Small intestine (tissue), 7 donors: ENCODE data around the gene TSACC. TPM values are rescaled to one million over a fixed set of nuclear protein-coding genes. Genes with fewer than 3 reads are reported as not detected.

Experiments
- DNase-seq, 2 donors: peaks; one replicate each; pipeline versions ENCODE4 v3.0.0 to v3.0.0-alpha.2; 2013
- FAIRE-seq: peaks from 2 replicates; lab custom pipeline; 2012; peaks lifted over from hg19 to GRCh38; lab: Jason Lieb, UNC
- H3K27ac ChIP-seq, 3 donors: one replicate each; pipeline ENCODE4 v1.5.1; 2013; ENCODE audit warnings: low read length in 2 of 3, mild to moderate bottlenecking in 2 of 3, control low read depth in 1 of 3, inconsistent platforms in 1 of 3, low read depth in 1 of 3, moderate library complexity in 1 of 3
- H3K27me3 ChIP-seq, 3 donors: one replicate each; pipeline ENCODE4 v1.6.1; 2013; ENCODE audit warnings: low read length in 3 of 3, inconsistent platforms in 1 of 3; ENCODE audit not compliant: control insufficient read depth in 3 of 3, insufficient read depth in 3 of 3
- H3K36me3 ChIP-seq, 3 donors: one replicate each; pipeline ENCODE4 v1.6.1; 2013; ENCODE audit warnings: low read length in 3 of 3, inconsistent platforms in 1 of 3, low read depth in 1 of 3, mild to moderate bottlenecking in 1 of 3, moderate library complexity in 1 of 3; ENCODE audit not compliant: control insufficient read depth in 3 of 3, insufficient read depth in 2 of 3
- H3K4me1 ChIP-seq, 3 donors: one replicate each; pipeline ENCODE4 v1.6.1; 2013; ENCODE audit warnings: low read length in 2 of 3, inconsistent platforms in 1 of 3, low read depth in 1 of 3, mild to moderate bottlenecking in 1 of 3, moderate library complexity in 1 of 3; ENCODE audit not compliant: control insufficient read depth in 3 of 3, insufficient read depth in 2 of 3
- H3K4me3 ChIP-seq, 3 donors: one replicate each; pipeline ENCODE4 v1.5.1; 2013; ENCODE audit warnings: low read length in 3 of 3, control low read depth in 1 of 3, inconsistent platforms in 1 of 3, low read depth in 1 of 3, mild to moderate bottlenecking in 1 of 3, moderate library complexity in 1 of 3
- H3K9me3 ChIP-seq, 2 donors: one replicate each; pipeline ENCODE4 v1.6.1; 2013; ENCODE audit warnings: low read depth in 1 of 2, low read length in 1 of 2; ENCODE audit not compliant: control insufficient read depth in 2 of 2, insufficient read depth in 1 of 2
- WGBS, 3 donors: extraction: QIAGEN DNeasy Blood & Tissue Kit; methylation state at CpG; one replicate each; pipeline ENCODE4 v1.1.7; 2013; 5-methylcytosine and 5-hydroxymethylcytosine counted together
- polyA plus RNA-seq, 4 donors: library from polyadenylated mRNA; stranded (reverse) in 3 of 4; unstranded in 1 of 4; fragments of 200-250 nt in 3 of 4; fragments of 120-200 nt in 1 of 4; gene quantifications; one replicate each; pipeline versions ENCODE4 v1.2.1 to v1.2.3, GENCODE V29; 2013
- donor health status: healthy with polysubstance abuse.
- donor health status: control.
- donor health status: control.
- donor health status: Bipolar disorder and iron deficiency.
- donor health status: healthy.

TSACC gene
- polyA plus RNA-seq, 4 donors: 0.73 to 3.1 (median 1.0) TPM; not detected in 1

GRCh38 chr1:156356262-156356874 is 18.0 kb downstream of the TSACC start:
- no peak for FAIRE-seq
- DNase-seq: no peak
- H3K4me1 ChIP-seq: peaks cover 0 to 7% (median 0%) of the 10 kb centered on the region in 3 donors
- no peaks in the 10 kb centered on the region for H3K36me3 ChIP-seq
- peaks cover 0 to 16% (median 5%) of the 10 kb centered on the region in 3 donors for H3K27me3 ChIP-seq
- H3K4me3 ChIP-seq: no peak overlapping the region
- H3K9me3 ChIP-seq: peaks cover 0 to 7% of the 10 kb centered on the region in 2 donors
- no peak overlapping the region for H3K27ac ChIP-seq
- 21 to 41% (median 32%) methylated on average over 6 of the region's 6 CpGs for WGBS, 3 donors

DNA sequence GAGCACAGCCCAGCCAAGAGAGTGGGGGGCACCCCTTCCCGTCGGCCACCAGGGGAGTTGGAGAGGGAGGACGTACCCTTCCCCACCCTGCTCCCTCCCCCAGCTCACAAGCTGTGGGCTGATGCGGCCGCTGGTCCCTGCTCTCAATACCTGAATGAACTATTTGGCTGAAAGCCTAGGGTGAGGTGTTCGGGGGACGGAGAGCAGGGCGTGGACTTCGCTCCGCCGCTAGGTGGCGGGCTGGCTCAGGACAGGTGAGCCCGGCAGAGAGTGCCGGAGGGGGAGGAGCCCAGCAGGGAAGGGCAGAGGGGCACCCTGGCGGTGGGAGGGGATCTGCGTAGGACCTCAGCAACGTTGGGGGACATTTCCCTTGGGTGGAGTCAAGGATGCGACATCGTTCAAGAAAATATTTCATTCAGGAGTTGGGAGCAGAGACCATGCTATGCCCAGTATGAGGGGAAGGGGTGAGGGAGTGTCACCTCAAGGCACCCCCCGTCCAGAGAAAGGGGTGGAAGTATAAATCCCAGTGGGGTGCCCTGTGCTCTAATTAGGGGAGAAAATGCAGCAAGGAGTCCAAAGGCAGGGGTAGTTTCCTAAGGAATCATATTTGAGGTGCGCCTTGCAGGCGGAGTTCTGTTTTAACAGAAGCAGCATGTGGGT is 18.7 kb downstream of the TSACC start:
- peaks cover 0 to 7% of the 10 kb centered on the region in 2 donors for H3K9me3 ChIP-seq
- peaks cover 0 to 7% (median 0%) of the 10 kb centered on the region in 3 donors for H3K4me1 ChIP-seq
- no peak overlapping the region for H3K4me3 ChIP-seq
- FAIRE-seq: no peak
- H3K27ac ChIP-seq: no peak overlapping the region
- peak; percentile 81 to 90 for DNase-seq
- H3K27me3 ChIP-seq: peaks cover 0 to 16% (median 5%) of the 10 kb centered on the region in 3 donors
- 8 to 10% (median 10%) methylated on average over 22 of the region's 22 CpGs for WGBS, 3 donors
- H3K36me3 ChIP-seq: no peaks in the 10 kb centered on the region

- Histone ChIP-seq H3K4me1 (peaks cover 0 to 7% (median 0%) of the 10 kb centered on the region in 3 donors), H3K27me3 (peaks cover 0 to 16% (median 5%) of the 10 kb centered on the region in 3 donors), H3K9me3 (peaks cover 0 to 7% of the 10 kb centered on the region in 2 donors), H3K36me3 (no peaks in the 10 kb centered on the region), H3K27ac (no peak overlapping the region), H3K4me3 (no peak overlapping the region)
- FAIRE-seq (no peak), DNase-seq (no peak)
- 87 to 96% (median 89%) methylated on average over 2 of the region's 2 CpGs for WGBS, 3 donors
Observed at GRCh38 chr1:156357977-156358376, 19.7 kb downstream of the TSACC start.

DNA sequence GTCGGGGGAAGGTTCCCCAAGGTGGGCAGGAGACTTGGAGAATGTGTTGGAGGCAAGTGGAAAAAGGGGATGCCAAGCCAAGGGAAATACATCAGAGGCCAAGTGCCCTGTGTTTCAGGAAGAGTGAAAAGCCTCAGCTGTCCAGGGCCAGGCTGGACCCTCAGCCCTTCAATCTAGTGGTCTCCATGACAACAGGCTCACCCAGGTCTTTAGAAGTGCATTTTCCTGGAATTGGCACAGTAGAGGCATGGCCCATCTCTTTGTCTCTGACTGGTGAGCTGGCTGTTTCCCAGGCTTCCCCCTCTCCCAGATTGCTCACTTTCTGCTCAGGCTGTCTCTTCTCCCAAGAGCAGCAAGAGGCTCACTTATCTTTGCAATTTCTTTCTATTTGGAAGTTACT is 20.3 kb downstream of the TSACC start:
- WGBS, 3 donors: 76 to 100% (median 89%) methylated on average over 1 of the region's 1 CpG
- FAIRE-seq (no peak), DNase-seq (no peak)
- H3K4me3 ChIP-seq: no peak overlapping the region
- H3K4me1 ChIP-seq: peaks cover 0 to 7% (median 0%) of the 10 kb centered on the region in 3 donors
- H3K27me3 ChIP-seq: peaks cover 0 to 16% (median 5%) of the 10 kb centered on the region in 3 donors
- peaks cover 0 to 7% of the 10 kb centered on the region in 2 donors for H3K9me3 ChIP-seq
- H3K36me3 ChIP-seq: no peaks in the 10 kb centered on the region
- no peak overlapping the region for H3K27ac ChIP-seq

DNA sequence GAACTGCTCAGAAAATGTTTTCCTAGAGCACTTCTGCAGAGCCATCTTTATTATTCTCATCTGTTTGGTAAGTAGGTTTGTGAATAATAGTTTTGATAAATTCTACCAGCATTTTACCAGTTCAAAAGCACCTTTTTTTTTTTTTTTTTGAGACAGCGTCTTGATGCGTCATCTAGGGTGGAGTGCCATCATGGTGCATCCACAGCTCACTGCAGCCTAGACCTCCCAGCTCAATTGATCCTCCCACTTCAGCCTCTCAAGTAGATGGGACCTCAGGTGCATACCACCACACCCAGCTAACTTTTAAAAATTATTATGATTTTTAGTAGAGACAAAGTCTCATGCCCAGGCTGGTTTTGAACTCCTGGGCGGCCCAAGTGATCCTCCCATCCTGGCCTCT is 20.9 kb downstream of the TSACC start:
- WGBS, 3 donors: 94 to 97% (median 96%) methylated on average over 3 of the region's 3 CpGs
- Histone ChIP-seq H3K4me1 (peaks cover 0 to 7% (median 0%) of the 10 kb centered on the region in 3 donors), H3K9me3 (peaks cover 0 to 6% of the 10 kb centered on the region in 2 donors), H3K27ac (no peak overlapping the region), H3K27me3 (peaks cover 0 to 12% (median 5%) of the 10 kb centered on the region in 3 donors), H3K36me3 (no peaks in the 10 kb centered on the region), H3K4me3 (no peak overlapping the region)
- no peak for DNase-seq
- no peak for FAIRE-seq

- DNase-seq (no peak), FAIRE-seq (no peak)
- peaks cover 0 to 7% (median 0%) of the 10 kb centered on the region in 3 donors for H3K4me1 ChIP-seq
- no peak overlapping the region for H3K27ac ChIP-seq
- no peaks in the 10 kb centered on the region for H3K9me3 ChIP-seq
- H3K4me3 ChIP-seq: no peak overlapping the region
- H3K36me3 ChIP-seq: no peaks in the 10 kb centered on the region
- 35 to 39% (median 36%) methylated on average over 6 of the region's 6 CpGs for WGBS, 3 donors
- peaks cover 0 to 8% (median 2%) of the 10 kb centered on the region in 3 donors for H3K27me3 ChIP-seq
Observed at GRCh38 chr1:156359973-156360372, 21.6 kb downstream of the TSACC start.

DNA sequence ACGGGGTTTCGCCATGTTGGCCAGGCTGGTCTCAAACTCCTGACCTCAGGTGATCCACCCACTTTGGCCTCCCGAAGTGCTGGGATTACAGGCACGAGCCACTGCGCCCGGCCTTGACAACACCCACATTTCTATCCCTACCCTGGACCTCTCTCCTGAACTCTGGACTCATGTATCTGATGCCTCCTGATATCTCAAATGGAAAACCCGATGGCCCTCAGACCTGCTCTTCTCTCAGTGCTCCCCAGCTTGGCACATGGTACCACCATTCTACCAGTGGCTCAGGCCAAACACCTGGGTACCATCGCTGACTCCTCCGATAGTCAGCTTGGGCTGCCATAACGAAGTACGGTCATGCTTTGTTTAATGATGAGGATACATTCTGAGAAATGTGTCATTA is 22.2 kb downstream of the TSACC start:
- WGBS, 3 donors: 57 to 81% (median 62%) methylated on average over 11 of the region's 11 CpGs

DNA sequence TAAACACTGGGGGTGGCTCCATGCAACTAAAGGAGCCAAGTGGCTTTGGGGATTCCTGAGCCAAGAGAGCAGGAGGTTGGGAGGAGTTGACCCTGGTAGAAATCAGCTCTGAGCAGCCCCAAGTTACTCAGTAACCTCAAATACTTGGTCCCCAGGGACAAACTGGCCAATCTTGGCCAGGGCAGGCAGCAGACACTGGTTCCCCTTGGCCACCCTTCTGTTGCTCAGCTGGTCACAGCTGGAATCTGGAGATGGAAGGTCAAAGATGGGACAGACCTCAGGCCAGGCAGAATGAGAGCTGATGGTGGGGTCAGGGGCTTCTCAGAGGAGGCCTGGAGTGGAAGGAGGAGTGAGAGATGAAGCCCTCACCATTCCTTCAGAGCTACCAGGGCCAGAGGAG is 27.4 kb downstream of the TSACC start:
- FAIRE-seq: no peak
- no peak for DNase-seq
- H3K36me3 ChIP-seq: no peaks in the 10 kb centered on the region
- no peak overlapping the region for H3K4me3 ChIP-seq
- H3K9me3 ChIP-seq: no peaks in the 10 kb centered on the region
- H3K27ac ChIP-seq: no peak overlapping the region
- H3K27me3 ChIP-seq: peaks cover 0 to 3% (median 0%) of the 10 kb centered on the region in 3 donors
- H3K4me1 ChIP-seq: peaks cover 0 to 31% (median 0%) of the 10 kb centered on the region in 3 donors

More for the DNA sequence above, 22.2 kb downstream of the TSACC start:
- Histone ChIP-seq H3K4me1 (peaks cover 0 to 7% (median 0%) of the 10 kb centered on the region in 3 donors), H3K36me3 (no peaks in the 10 kb centered on the region), H3K27me3 (peaks cover 0 to 8% (median 2%) of the 10 kb centered on the region in 3 donors), H3K4me3 (no peak overlapping the region), H3K27ac (no peak overlapping the region), H3K9me3 (no peaks in the 10 kb centered on the region)
- FAIRE-seq: no peak
- peak in 1 of 2 donors; percentile 63 for DNase-seq
